Brain microvascular endothelial cell (primary cell): ENCODE results near the gene MRPL23.
"Not testable (repeated sequence)": the region's sequence is repeated elsewhere in the genome, so short reads cannot be mapped to it uniquely, and the experiment has no call there.

Experiments
- DNase-seq: peaks from one replicate; pipeline ENCODE4 v3.0.0-alpha.2; 2020
- H3K27ac ChIP-seq: fragments of 250-450 bp; sonication (Bioruptor Pico); 2 replicates; pipeline ENCODE4 v1.5.1; 2020; ENCODE audit warnings: mild to moderate bottlenecking, moderate library complexity
- H3K27me3 ChIP-seq: fragments of 250-450 bp; sonication (Bioruptor Pico); replicated peaks from 2 replicates; pipeline ENCODE4 v1.5.1; 2020; ENCODE audit warnings: mild to moderate bottlenecking
- H3K36me3 ChIP-seq: fragments of 250-450 bp; sonication (Bioruptor Pico); replicated peaks from 2 replicates; pipeline ENCODE4 v1.5.1; 2020; ENCODE audit warnings: mild to moderate bottlenecking
- H3K4me3 ChIP-seq: 2 replicates; pipeline ENCODE4 v1.5.1; 2011; ENCODE audit warnings: low read depth, mild to moderate bottlenecking, control low read depth, low read length, moderate library complexity
- CTCF ChIP-seq: IDR thresholded peaks from 2 replicates; pipeline ENCODE4 v1.5.1; 2011; ENCODE audit warnings: low read depth, mild to moderate bottlenecking, moderate library complexity, low read length, control low read depth, inconsistent platforms; ENCODE audit errors: missing control alignments
- in situ Hi-C: cut with HindIII; loops from 2 replicates; pipeline ENCODE4 v1.10.0; 2017; ENCODE audit warnings: low sequenced_read_pairs, low pct_ligation_motif_present

MRPL23 gene

GRCh38 chr11:1936072-1936780 is 10.9 kb upstream of the MRPL23 start:
- Histone ChIP-seq H3K27ac (no peak overlapping the region), H3K36me3 (no peaks in the 10 kb centered on the region), H3K27me3 (no peaks in the 10 kb centered on the region), H3K4me3 (no peak overlapping the region)
- TF ChIP-seq CTCF: no peak
- in situ Hi-C loops: no loop called here
- no peak for DNase-seq

- in situ Hi-C loops: no loop called here
- TF ChIP-seq CTCF: no peak
- H3K36me3 ChIP-seq: no peaks in the 10 kb centered on the region
- H3K4me3 ChIP-seq: no peak overlapping the region
- no peak for DNase-seq
- H3K27ac ChIP-seq: no peak overlapping the region
- no peaks in the 10 kb centered on the region for H3K27me3 ChIP-seq
Observed at GRCh38 chr11:1936781-1937615, 10.1 kb upstream of the MRPL23 start.

- in situ Hi-C loops: no loop called here
- no peak for TF ChIP-seq CTCF
- Histone ChIP-seq H3K27me3 (no peaks in the 10 kb centered on the region), H3K4me3 (no peak overlapping the region), H3K27ac (no peak overlapping the region), H3K36me3 (no peaks in the 10 kb centered on the region)
- DNase-seq: no peak
Observed at GRCh38 chr11:1937616-1938342, 9.4 kb upstream of the MRPL23 start.

- Histone ChIP-seq H3K27me3 (no peaks in the 10 kb centered on the region), H3K27ac (no peak overlapping the region), H3K4me3 (no peak overlapping the region), H3K36me3 (no peaks in the 10 kb centered on the region)
- no peak for TF ChIP-seq CTCF
- DNase-seq: no peak
- in situ Hi-C loops: no loop called here
Observed at GRCh38 chr11:1938343-1939005, 8.7 kb upstream of the MRPL23 start.

GRCh38 chr11:1939006-1939625 is 8.0 kb upstream of the MRPL23 start:
- Histone ChIP-seq H3K27me3 (no peaks in the 10 kb centered on the region), H3K27ac (no peak overlapping the region), H3K4me3 (no peak overlapping the region), H3K36me3 (no peaks in the 10 kb centered on the region)
- in situ Hi-C loops: no loop called here
- TF ChIP-seq CTCF: no peak
- no peak for DNase-seq

GRCh38 chr11:1939788-1940187 is 7.3 kb upstream of the MRPL23 start:
- in situ Hi-C loops, DNase-seq, H3K27ac ChIP-seq, H3K27me3 ChIP-seq, H3K36me3 ChIP-seq, H3K4me3 ChIP-seq: not testable (repeated sequence)
